Measurements from ENCODE around the gene LTBP1. TPM values are rescaled to one million over a fixed set of nuclear protein-coding genes. Genes with fewer than 3 reads are reported as not detected.
"Not testable (repeated sequence)": the region's sequence is repeated elsewhere in the genome, so short reads cannot be mapped to it uniquely, and the experiment has no call there.

LTBP1 gene
- total RNA-seq, 1 experiment from 2014 or later: 13.9 TPM

- Mint-ChIP-seq H3K27me3 (ENCODE audit: unreplicated experiment) (no peaks in the 10 kb centered on the region), H3K27ac (ENCODE audit: unreplicated experiment) (no peak overlapping the region), H3K4me3 (ENCODE audit: low read depth, unreplicated experiment) (no peak overlapping the region), H3K9me3 (ENCODE audit: low read depth, unreplicated experiment) (no peaks in the 10 kb centered on the region), H3K4me1 (ENCODE audit: low read depth, unreplicated experiment) (no peaks in the 10 kb centered on the region), H3K36me3 (ENCODE audit: insufficient read depth, unreplicated experiment) (no peaks in the 10 kb centered on the region)
- BruUV-seq (replicated peaks): no TSS peak
- CTCF ChIA-PET: interaction anchor here (0.6 kb wide), 1 partner anchor 157 kb away, joined by 3 read pairs; no protein-coding TSS in a partner anchor
- intact Hi-C loops (cut with micrococcal nuclease; ENCODE audit: unreplicated experiment): no loop called here
- TF ChIP-seq CTCF (IDR thresholded peaks at IDR 0.05; ENCODE audit: unreplicated experiment): no peak
- no peak for DNase-seq
Observed at GRCh38 chr2:33229646-33230045, 282.9 kb downstream of the LTBP1 start.

GRCh38 chr2:33230195-33230594 is 283.4 kb downstream of the LTBP1 start:
- DNase-seq: no peak
- H3K4me1 Mint-ChIP-seq (ENCODE audit: low read depth, unreplicated experiment): no peaks in the 10 kb centered on the region
- no peaks in the 10 kb centered on the region for H3K36me3 Mint-ChIP-seq (ENCODE audit: insufficient read depth, unreplicated experiment)
- no TSS peak for BruUV-seq (replicated peaks)
- CTCF ChIA-PET: interaction anchor here (0.6 kb wide), 1 partner anchor 157 kb away, joined by 3 read pairs; no protein-coding TSS in a partner anchor
- H3K9me3 Mint-ChIP-seq (ENCODE audit: low read depth, unreplicated experiment): no peaks in the 10 kb centered on the region
- intact Hi-C loops (cut with micrococcal nuclease; ENCODE audit: unreplicated experiment): no loop called here
- H3K27me3 Mint-ChIP-seq (ENCODE audit: unreplicated experiment): no peaks in the 10 kb centered on the region
- no peak overlapping the region for H3K27ac Mint-ChIP-seq (ENCODE audit: unreplicated experiment)
- H3K4me3 Mint-ChIP-seq (ENCODE audit: low read depth, unreplicated experiment): no peak overlapping the region
- no peak for TF ChIP-seq CTCF (IDR thresholded peaks at IDR 0.05; ENCODE audit: unreplicated experiment)

GRCh38 chr2:33230842-33231241 is 284.1 kb downstream of the LTBP1 start:
- intact Hi-C loops (cut with micrococcal nuclease; ENCODE audit: unreplicated experiment): no loop called here
- no peaks in the 10 kb centered on the region for H3K27me3 Mint-ChIP-seq (ENCODE audit: unreplicated experiment)
- CTCF ChIA-PET: no interaction called here
- TF ChIP-seq CTCF (IDR thresholded peaks at IDR 0.05; ENCODE audit: unreplicated experiment): no peak
- H3K27ac Mint-ChIP-seq (ENCODE audit: unreplicated experiment): no peak overlapping the region
- H3K4me3 Mint-ChIP-seq (ENCODE audit: low read depth, unreplicated experiment): no peak overlapping the region
- H3K36me3 Mint-ChIP-seq (ENCODE audit: insufficient read depth, unreplicated experiment): no peaks in the 10 kb centered on the region
- BruUV-seq (replicated peaks): no TSS peak
- H3K9me3 Mint-ChIP-seq (ENCODE audit: low read depth, unreplicated experiment): no peaks in the 10 kb centered on the region
- DNase-seq: no peak
- H3K4me1 Mint-ChIP-seq (ENCODE audit: low read depth, unreplicated experiment): no peaks in the 10 kb centered on the region

- intact Hi-C loops (cut with micrococcal nuclease; ENCODE audit: unreplicated experiment); CTCF ChIA-PET; H3K4me3 Mint-ChIP-seq (ENCODE audit: low read depth, unreplicated experiment); H3K27me3 Mint-ChIP-seq (ENCODE audit: unreplicated experiment); BruUV-seq (replicated peaks); H3K36me3 Mint-ChIP-seq (ENCODE audit: insufficient read depth, unreplicated experiment); H3K9me3 Mint-ChIP-seq (ENCODE audit: low read depth, unreplicated experiment); DNase-seq; H3K27ac Mint-ChIP-seq (ENCODE audit: unreplicated experiment); H3K4me1 Mint-ChIP-seq (ENCODE audit: low read depth, unreplicated experiment): not testable (repeated sequence)
Observed at GRCh38 chr2:33235559-33235958, 288.8 kb downstream of the LTBP1 start.

GRCh38 chr2:33236482-33237385 is 290.0 kb downstream of the LTBP1 start:
- Mint-ChIP-seq H3K27me3 (ENCODE audit: unreplicated experiment) (no peaks in the 10 kb centered on the region), H3K9me3 (ENCODE audit: low read depth, unreplicated experiment) (no peaks in the 10 kb centered on the region), H3K27ac (ENCODE audit: unreplicated experiment) (no peak overlapping the region), H3K4me1 (ENCODE audit: low read depth, unreplicated experiment) (no peaks in the 10 kb centered on the region), H3K4me3 (ENCODE audit: low read depth, unreplicated experiment) (no peak overlapping the region), H3K36me3 (ENCODE audit: insufficient read depth, unreplicated experiment) (no peaks in the 10 kb centered on the region)
- TF ChIP-seq CTCF (IDR thresholded peaks at IDR 0.05; ENCODE audit: unreplicated experiment): no peak
- DNase-seq: no peak
- CTCF ChIA-PET: no interaction called here
- no TSS peak for BruUV-seq (replicated peaks)
- intact Hi-C loops (cut with micrococcal nuclease; ENCODE audit: unreplicated experiment): no loop called here

Measured in Calu3 (cell line).